A549 (cell line): ENCODE measurements around the gene TXNL1. TPM values are rescaled to one million over a fixed set of nuclear protein-coding genes. Genes with fewer than 3 reads are reported as not detected.

Source experiments
- ATAC-seq, 2 experiments: fragments of 200-7000 bp in 1 of 2; fragments of >200 bp in 1 of 2; cut with Nextera tagmentation in 1 of 2; cut with Tn5 transposase in 1 of 2; 3 replicates each; pipeline versions ENCODE4 v1.8.0 to v1.9.1; 2018 to 2020; ENCODE audit warnings: mild to moderate bottlenecking in 1 of 2, moderate library complexity in 1 of 2
- CTCF ChIA-PET: fragments of 300-600 bp; sonication (Branson Sonifier 250); formaldehyde crosslinking; extraction: SDS; loops from one replicate; lab custom pipeline; 2021; ENCODE audit warnings: antibody characterized with exemption, inconsistent platforms; lab: Yijun Ruan, JAX
- POLR2A ChIA-PET: fragments of 350-600 bp; formaldehyde crosslinking; extraction: SDS; loops from one replicate; lab custom pipeline; 2021; ENCODE audit warnings: antibody characterized with exemption, inconsistent platforms; lab: Yijun Ruan, JAX
- DNase-seq, 2 experiments: peaks; one replicate each; pipeline versions ENCODE4 v3.0.0 to v3.0.0-alpha.2; 2011 to 2016; ENCODE audit warnings: low read depth in 1 of 2, low spot score in 1 of 2
- FAIRE-seq: peaks from 2 replicates; lab custom pipeline; 2011; peaks lifted over from hg19 to GRCh38; lab: Jason Lieb, UNC
- H3K27ac ChIP-seq, 2 experiments: fragments of >200 bp; sonication (Bioruptor Twin); formaldehyde crosslinking; 3 replicates each; pipeline ENCODE4 v1.5.1; 2016 to 2017
- H3K4me1 ChIP-seq: fragments of >200 bp; sonication (Bioruptor Twin); formaldehyde crosslinking; 3 replicates; pipeline ENCODE4 v1.6.1; 2016
- H3K4me2 ChIP-seq: fragments of >200 bp; sonication (Bioruptor Twin); formaldehyde crosslinking; 3 replicates; pipeline ENCODE4 v1.6.1; 2016
- H3K4me3 ChIP-seq: fragments of >200 bp; sonication (Bioruptor Twin); formaldehyde crosslinking; 3 replicates; pipeline ENCODE4 v1.5.1; 2016
- H3K9me3 ChIP-seq: fragments of >200 bp; sonication (Bioruptor Twin); formaldehyde crosslinking; 3 replicates; pipeline ENCODE4 v1.6.1; 2016
- CEBPB ChIP-seq, 2 experiments: fragments of >200 bp in 1 of 2; sonication (Bioruptor Twin) in 1 of 2; formaldehyde crosslinking in 1 of 2; IDR thresholded peaks; 2 replicates each; pipeline ENCODE4 v1.6.1; 2012 to 2016
- FOXS1 ChIP-seq: fragments of 250-450 bp; sonication (Bioruptor Pico); IDR thresholded peaks from 2 replicates; pipeline ENCODE4 v1.5.0; 2020; ENCODE audit warnings: mild to moderate bottlenecking, moderate library complexity
- HOXA7 ChIP-seq: fragments of 250-450 bp; sonication (Bioruptor Pico); IDR thresholded peaks from 2 replicates; pipeline ENCODE4 v1.5.0; 2020; ENCODE audit warnings: mild to moderate bottlenecking, moderate library complexity
- HOXB13 ChIP-seq: fragments of 250-450 bp; sonication (Bioruptor Pico); IDR thresholded peaks from 2 replicates; pipeline ENCODE4 v1.5.0; 2020; ENCODE audit warnings: low read depth, mild to moderate bottlenecking, moderate library complexity
- KDM1A ChIP-seq: fragments of 200-600 bp; sonication (generic); IDR thresholded peaks from 2 replicates; pipeline ENCODE4 v1.6.1; 2016; ENCODE audit warnings: low read depth, mild to moderate bottlenecking
- KDM5A ChIP-seq: fragments of 200-600 bp; sonication (generic); IDR thresholded peaks from 2 replicates; pipeline ENCODE4 v1.6.1; 2016; ENCODE audit warnings: antibody characterized with exemption, mild to moderate bottlenecking
- MAX ChIP-seq: IDR thresholded peaks from 2 replicates; pipeline ENCODE4 v1.6.1; 2012
- RAD21 ChIP-seq, 2 experiments: fragments of >200 bp in 1 of 2; sonication (Bioruptor Twin) in 1 of 2; formaldehyde crosslinking in 1 of 2; IDR thresholded peaks in 1 of 2; conservative IDR thresholded peaks in 1 of 2; 2 replicates in 1 of 2; 3 replicates in 1 of 2; pipeline ENCODE4 v1.6.1; 2012 to 2018; ENCODE audit warnings: inconsistent platforms in 1 of 2
- SMC3 ChIP-seq: fragments of >200 bp; sonication (Bioruptor Twin); formaldehyde crosslinking; IDR thresholded peaks from 3 replicates; pipeline ENCODE4 v1.6.1; 2018; ENCODE audit warnings: inconsistent platforms
- ZC3H11A ChIP-seq: fragments of 450-650 bp; IDR thresholded peaks from 2 replicates; pipeline ENCODE4 v1.6.1; 2014; ENCODE audit warnings: antibody characterized with exemption, mild to moderate bottlenecking
- ZNF302 ChIP-seq: fragments of 250-450 bp; sonication (Bioruptor Pico); IDR thresholded peaks from 2 replicates; pipeline ENCODE4 v1.9.0; 2021; ENCODE audit warnings: inconsistent platforms, mild to moderate bottlenecking, moderate library complexity
- ZSCAN20 ChIP-seq: fragments of 250-450 bp; sonication (Bioruptor Pico); IDR thresholded peaks from 2 replicates; pipeline ENCODE4 v1.8.0; 2022; ENCODE audit warnings: mild to moderate bottlenecking, moderate library complexity
- WGBS: methylation state at CpG from one replicate; pipeline ENCODE4 v1.1.6; 2017; ENCODE audit errors: missing lambda C conversion rate; 5-methylcytosine and 5-hydroxymethylcytosine counted together
- polyA plus RNA-seq, 4 experiments: library from polyadenylated mRNA; depleted of rRNA in 3 of 4; stranded (reverse); fragments of >200 nt; fragmentation: RNase III in 1 of 4; extraction: RNeasy Plus Mini Kit Qiagen cat#74134 plus additional on column Dnase treatment in 1 of 4; gene quantifications; 2 replicates in 3 of 4; 3 replicates in 1 of 4; pipeline ENCODE4 v1.2.3, GENCODE V29; 2011 to 2017

TXNL1 gene
- polyA plus RNA-seq, 2 of the 4 experiments (the other 2 are of a cell fraction) = 59.5 to 104 TPM

GRCh38 chr18:56550121-56550520 lies 88.3 kb downstream of the TXNL1 start:
- H3K4me1 ChIP-seq = no peaks in the 10 kb centered on the region
- ATAC-seq = no peak
- FAIRE-seq = no peak
- POLR2A ChIA-PET = no interaction called here
- H3K9me3 ChIP-seq = no peaks in the 10 kb centered on the region
- DNase-seq = no peak
- H3K27ac ChIP-seq = no peak overlapping the region
- no peak overlapping the region for H3K4me2 ChIP-seq
- TF ChIP-seq SMC3 (no peak), MAX (no peak), CEBPB (IDR thresholded peaks at IDR 0.05) (no peak), ZC3H11A (no peak), HOXA7 (CRISPR knock-in tag) (no peak), KDM1A (no peak), RAD21 (conservative IDR thresholded peaks at IDR 0.05 in 1 of 2, IDR thresholded peaks at IDR 0.05 in 1 of 2) (no peak), ZNF302 (CRISPR knock-in tag) (no peak), KDM5A (no peak), HOXB13 (no peak), ZSCAN20 (CRISPR knock-in tag) (no peak), FOXS1 (CRISPR knock-in tag) (no peak)
- TF ChIP-seq, all 56 proteins: peak for 0
- no peak overlapping the region for H3K4me3 ChIP-seq
- WGBS = 51% methylated on average over 4 of the region's 4 CpGs
- CTCF ChIA-PET = no interaction called here

Other genes starting within 250 kb of the TXNL1 start
- 7.0 and 11.2 TPM in 2 replicates for gene WDR7, start 12.8 kb upstream of the TXNL1 start, polyA plus RNA-seq (2011; rRNA removed)
- gene WDR7, start 12.8 kb upstream of the TXNL1 start, polyA plus RNA-seq (2017; fragmentation: RNase III; extraction: RNeasy Plus Mini Kit Qiagen cat#74134 plus additional on column Dnase treatment) = 4.2 to 5.5 TPM (median 4.4 TPM) in 3 replicates